Measurements from ENCODE around the gene LSS. TPM values are rescaled to one million over a fixed set of nuclear protein-coding genes. Genes with fewer than 3 reads are reported as not detected.

The LSS gene
- total RNA-seq, 1 experiment from 2014 or later, result 40.3 TPM

DNA sequence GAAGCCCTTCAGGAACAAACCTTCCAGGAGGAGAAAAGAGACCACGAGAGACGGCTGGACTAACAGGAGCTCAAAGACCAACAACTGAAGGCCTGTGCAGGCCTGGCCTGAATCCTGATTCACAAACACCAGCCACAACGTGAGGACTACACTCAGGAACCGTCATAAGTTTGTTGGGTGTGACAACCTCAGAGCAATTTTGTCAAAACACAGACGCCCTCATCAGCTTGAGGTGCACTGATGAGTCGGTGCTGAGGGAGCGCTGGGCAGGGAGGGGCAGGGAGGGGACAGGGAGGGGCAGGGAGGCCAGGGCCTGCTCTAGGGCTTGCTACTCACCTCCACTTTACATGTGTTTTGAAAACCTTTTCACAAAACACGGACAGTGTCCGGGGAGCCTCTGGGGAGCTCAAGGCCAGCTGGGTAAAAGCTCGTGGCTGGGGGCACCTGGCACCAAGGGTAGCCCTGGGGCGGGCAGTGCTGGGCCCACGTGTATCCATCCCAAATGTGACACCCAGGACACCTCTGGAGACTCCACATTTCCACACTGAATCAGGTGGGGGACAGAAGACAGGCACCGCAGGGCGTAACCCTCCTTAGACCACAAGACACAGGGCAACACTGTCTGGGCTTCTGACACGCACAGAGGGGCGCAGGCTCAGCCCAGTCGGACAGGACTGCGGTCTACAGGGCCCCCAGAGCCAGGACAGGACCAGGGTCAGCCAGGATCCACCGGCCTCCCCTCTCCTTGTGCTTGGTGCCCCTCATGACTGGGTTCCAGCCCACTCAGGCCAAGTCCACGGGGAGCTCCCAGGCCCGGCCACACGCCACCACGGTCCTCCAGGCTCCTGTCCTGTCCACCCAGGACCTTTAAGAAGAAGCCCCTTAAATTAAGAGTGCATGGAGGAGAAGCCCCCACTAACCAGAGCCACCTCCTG, 16.5 kb downstream of the LSS start:
- Histone ChIP-seq H3K4me3 (ENCODE audit: low read length) (no peak overlapping the region), H3K9me2 (replicated peaks; ENCODE audit: insufficient read depth, low read length) (no peaks in the 10 kb centered on the region), H3K79me2 (ENCODE audit: low read length) (no peaks in the 10 kb centered on the region), H2AFZ (ENCODE audit: low read length) (no peak overlapping the region), H3K4me2 (ENCODE audit: low read depth, low read length, poor library complexity, severe bottlenecking) (no peak overlapping the region), H3K27me3 (ENCODE audit: low read length) (no peaks in the 10 kb centered on the region), H4K20me1 (ENCODE audit: insufficient read depth, low read depth, low read length) (no peaks in the 10 kb centered on the region), H3K9ac (ENCODE audit: low read length) (no peak overlapping the region), H3K9me3 (ENCODE audit: low read length) (no peaks in the 10 kb centered on the region), H3K36me3 (ENCODE audit: insufficient read depth, low read length) (no peaks in the 10 kb centered on the region), H3K4me1 (ENCODE audit: low read length) (no peaks in the 10 kb centered on the region), H3K27ac (ENCODE audit: low read length) (no peak overlapping the region)
- no peak for DNase-seq

DNA sequence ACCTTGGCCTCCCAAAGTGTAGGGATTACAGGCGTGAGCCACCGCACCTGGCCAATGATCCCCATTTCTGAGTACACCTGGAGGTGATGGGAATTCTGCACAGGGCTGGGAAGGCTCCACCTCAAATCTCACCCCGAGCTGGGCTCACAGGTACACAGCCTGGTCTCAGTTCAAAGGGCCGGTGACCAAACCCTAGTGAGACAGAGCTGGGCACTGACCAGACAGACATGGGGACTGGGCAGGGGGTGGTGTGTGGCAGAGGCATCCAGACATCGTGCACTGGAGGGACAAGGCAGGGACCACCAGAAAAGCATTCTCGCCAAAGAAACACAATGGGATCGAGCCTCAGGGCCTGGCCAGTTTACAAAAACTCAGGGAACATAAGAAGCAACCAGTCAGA, 17.2 kb downstream of the LSS start:
- no peaks in the 10 kb centered on the region for H3K4me1 ChIP-seq (ENCODE audit: low read length)
- H4K20me1 ChIP-seq (ENCODE audit: insufficient read depth, low read depth, low read length), result no peaks in the 10 kb centered on the region
- H3K4me2 ChIP-seq (ENCODE audit: low read depth, low read length, poor library complexity, severe bottlenecking), result no peak overlapping the region
- no peaks in the 10 kb centered on the region for H3K9me2 ChIP-seq (replicated peaks; ENCODE audit: insufficient read depth, low read length)
- H3K27ac ChIP-seq (ENCODE audit: low read length), result no peak overlapping the region
- no peak for DNase-seq
- H3K9ac ChIP-seq (ENCODE audit: low read length), result no peak overlapping the region
- no peaks in the 10 kb centered on the region for H3K27me3 ChIP-seq (ENCODE audit: low read length)
- no peak overlapping the region for H3K4me3 ChIP-seq (ENCODE audit: low read length)
- H3K79me2 ChIP-seq (ENCODE audit: low read length), result no peaks in the 10 kb centered on the region
- no peak overlapping the region for H2AFZ ChIP-seq (ENCODE audit: low read length)
- no peaks in the 10 kb centered on the region for H3K36me3 ChIP-seq (ENCODE audit: insufficient read depth, low read length)
- no peaks in the 10 kb centered on the region for H3K9me3 ChIP-seq (ENCODE audit: low read length)

DNA sequence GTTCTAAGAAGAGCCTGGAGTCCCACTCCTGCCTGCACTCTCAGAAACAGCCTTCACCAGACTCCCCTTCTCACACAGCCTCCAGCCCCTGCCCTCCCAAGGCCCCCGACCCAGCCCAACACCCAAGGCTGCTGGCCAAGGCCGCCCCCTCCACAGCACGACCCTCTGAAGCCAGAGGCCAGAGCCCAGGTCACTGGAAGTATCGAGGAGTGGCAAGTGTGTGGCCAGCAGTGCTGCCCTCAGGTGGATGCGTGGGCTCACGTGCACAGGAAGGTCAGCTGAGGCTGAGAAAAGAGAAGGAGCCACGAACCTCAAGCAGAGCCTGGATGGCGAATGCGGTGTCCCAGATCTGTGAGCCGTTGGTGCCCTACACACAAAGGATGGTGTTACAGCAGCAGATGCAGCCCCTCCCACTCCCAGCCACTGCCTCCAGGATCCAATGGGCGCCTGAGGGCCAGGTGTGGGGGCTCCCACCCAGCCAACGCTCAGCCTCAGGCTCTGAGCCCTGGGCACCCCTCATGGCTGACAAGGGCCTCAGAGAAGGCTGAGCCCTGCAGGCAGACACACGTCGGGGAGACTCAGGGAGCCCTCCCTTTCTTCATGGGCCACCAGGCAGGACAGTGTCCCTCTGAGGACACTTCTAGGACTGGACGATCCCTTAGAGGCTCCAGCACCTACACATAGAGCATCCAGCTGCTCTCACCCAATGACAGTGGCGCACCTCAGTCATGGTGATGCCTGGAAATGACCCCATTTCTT, 18.0 kb downstream of the LSS start:
- H3K9ac ChIP-seq (ENCODE audit: low read length), result no peak overlapping the region
- no peaks in the 10 kb centered on the region; the same call in 1 of the 2 replicates for H3K36me3 ChIP-seq (ENCODE audit: insufficient read depth, low read length)

DNA sequence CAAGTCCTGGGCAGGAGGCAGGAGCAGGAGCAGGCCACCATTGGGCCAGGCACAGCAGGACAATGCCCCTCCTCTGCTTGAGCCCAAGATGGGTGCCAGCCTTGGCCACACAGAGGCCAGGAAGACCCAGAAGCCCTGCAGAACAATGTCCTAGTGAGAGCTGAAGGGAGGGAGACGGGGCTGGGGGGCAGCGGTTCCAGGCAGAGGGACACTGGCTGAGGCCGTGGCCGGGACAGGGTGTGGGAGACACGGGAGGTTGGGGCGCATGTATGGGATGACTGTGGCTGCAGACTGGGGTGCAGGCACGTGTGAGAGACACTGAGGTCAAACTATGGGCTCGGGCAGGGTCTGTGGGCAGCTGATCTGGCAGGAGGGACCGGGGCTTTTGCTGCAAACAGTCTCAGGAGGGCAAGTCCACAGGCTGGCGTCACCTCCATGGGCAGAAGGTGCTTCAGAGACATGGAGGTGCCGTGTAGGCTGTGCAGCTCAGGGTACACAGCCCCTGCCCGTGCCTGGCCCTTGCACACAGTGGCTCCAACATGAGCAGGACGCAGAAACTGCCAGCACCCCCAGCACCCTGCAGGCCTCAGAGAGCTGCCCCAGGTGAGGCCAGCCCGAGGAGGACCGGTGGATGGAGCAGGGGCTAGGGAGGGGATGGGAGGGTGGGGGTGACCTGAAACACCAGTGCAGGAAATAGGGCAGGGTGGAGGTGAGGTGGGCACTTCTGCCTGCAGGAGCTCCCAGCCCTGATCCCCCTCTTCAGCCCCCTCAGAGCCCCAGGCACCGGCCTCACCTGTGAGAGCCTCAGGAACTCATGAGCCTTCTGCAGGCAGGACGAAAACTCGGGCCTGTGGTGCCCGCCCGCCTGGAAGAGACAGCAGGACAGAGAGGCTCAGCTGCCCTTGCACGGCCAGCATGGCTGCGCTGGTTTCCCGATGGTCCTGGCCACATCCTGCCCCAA, 19.5 kb downstream of the LSS start:
- no peaks in the 10 kb centered on the region for H3K27me3 ChIP-seq (ENCODE audit: low read length)
- H3K36me3 ChIP-seq (ENCODE audit: insufficient read depth, low read length), result no peaks in the 10 kb centered on the region; the same call in none of the 2 replicates

More for the DNA sequence above, 18.0 kb downstream of the LSS start:
- Histone ChIP-seq H3K9me3 (ENCODE audit: low read length) (no peaks in the 10 kb centered on the region), H3K4me2 (ENCODE audit: low read depth, low read length, poor library complexity, severe bottlenecking) (no peak overlapping the region), H4K20me1 (ENCODE audit: insufficient read depth, low read depth, low read length) (no peaks in the 10 kb centered on the region), H2AFZ (ENCODE audit: low read length) (no peak overlapping the region), H3K27ac (ENCODE audit: low read length) (no peak overlapping the region), H3K79me2 (ENCODE audit: low read length) (no peaks in the 10 kb centered on the region), H3K27me3 (ENCODE audit: low read length) (no peaks in the 10 kb centered on the region), H3K4me3 (ENCODE audit: low read length) (no peak overlapping the region), H3K9me2 (replicated peaks; ENCODE audit: insufficient read depth, low read length) (no peaks in the 10 kb centered on the region), H3K4me1 (ENCODE audit: low read length) (no peaks in the 10 kb centered on the region)
- DNase-seq, result no peak

DNA sequence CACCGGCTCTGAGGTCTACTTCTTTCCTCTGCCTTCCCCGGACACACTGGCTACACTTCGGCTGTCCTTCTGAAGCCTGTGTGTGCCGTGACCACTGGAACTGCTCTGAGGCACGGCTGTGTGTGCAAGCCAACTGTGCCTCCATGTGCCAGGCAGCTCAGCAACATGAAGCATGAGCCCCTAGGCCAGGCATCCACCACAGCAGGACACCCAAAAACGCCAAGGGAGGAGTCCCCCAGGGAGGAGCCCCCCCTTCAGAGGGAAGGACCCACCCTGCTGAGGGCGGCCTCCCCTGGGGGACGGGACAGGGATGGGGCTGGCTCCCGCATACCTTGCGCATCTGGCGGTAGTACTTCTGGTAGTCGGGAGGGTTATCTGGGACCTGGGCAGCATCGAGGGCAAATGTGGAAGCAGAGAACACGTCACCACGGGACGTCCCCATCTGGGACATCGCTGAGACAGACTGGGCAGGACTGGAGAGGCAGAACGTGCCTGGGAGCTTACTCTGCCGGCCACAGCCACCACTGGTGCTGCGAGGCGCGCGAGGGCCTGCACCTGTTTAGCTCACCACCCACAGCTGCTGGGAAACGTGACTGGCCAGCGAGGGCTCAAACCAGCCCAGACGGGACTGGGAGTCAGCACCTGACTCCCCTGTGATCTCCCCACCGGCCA, 20.5 kb downstream of the LSS start:
- no peak overlapping the region for H2AFZ ChIP-seq (ENCODE audit: low read length)
- H3K36me3 ChIP-seq (ENCODE audit: insufficient read depth, low read length), result peaks cover 6% of the 10 kb centered on the region

More for the DNA sequence above, 19.5 kb downstream of the LSS start:
- Histone ChIP-seq H3K4me1 (ENCODE audit: low read length) (no peaks in the 10 kb centered on the region), H3K9me3 (ENCODE audit: low read length) (no peaks in the 10 kb centered on the region), H3K27ac (ENCODE audit: low read length) (no peak overlapping the region), H3K9ac (ENCODE audit: low read length) (no peak overlapping the region), H2AFZ (ENCODE audit: low read length) (no peak overlapping the region), H3K79me2 (ENCODE audit: low read length) (no peaks in the 10 kb centered on the region), H3K9me2 (replicated peaks; ENCODE audit: insufficient read depth, low read length) (no peaks in the 10 kb centered on the region), H3K4me2 (ENCODE audit: low read depth, low read length, poor library complexity, severe bottlenecking) (no peak overlapping the region), H3K4me3 (ENCODE audit: low read length) (no peak overlapping the region), H4K20me1 (ENCODE audit: insufficient read depth, low read depth, low read length) (no peaks in the 10 kb centered on the region)
- DNase-seq, result no peak

DNA sequence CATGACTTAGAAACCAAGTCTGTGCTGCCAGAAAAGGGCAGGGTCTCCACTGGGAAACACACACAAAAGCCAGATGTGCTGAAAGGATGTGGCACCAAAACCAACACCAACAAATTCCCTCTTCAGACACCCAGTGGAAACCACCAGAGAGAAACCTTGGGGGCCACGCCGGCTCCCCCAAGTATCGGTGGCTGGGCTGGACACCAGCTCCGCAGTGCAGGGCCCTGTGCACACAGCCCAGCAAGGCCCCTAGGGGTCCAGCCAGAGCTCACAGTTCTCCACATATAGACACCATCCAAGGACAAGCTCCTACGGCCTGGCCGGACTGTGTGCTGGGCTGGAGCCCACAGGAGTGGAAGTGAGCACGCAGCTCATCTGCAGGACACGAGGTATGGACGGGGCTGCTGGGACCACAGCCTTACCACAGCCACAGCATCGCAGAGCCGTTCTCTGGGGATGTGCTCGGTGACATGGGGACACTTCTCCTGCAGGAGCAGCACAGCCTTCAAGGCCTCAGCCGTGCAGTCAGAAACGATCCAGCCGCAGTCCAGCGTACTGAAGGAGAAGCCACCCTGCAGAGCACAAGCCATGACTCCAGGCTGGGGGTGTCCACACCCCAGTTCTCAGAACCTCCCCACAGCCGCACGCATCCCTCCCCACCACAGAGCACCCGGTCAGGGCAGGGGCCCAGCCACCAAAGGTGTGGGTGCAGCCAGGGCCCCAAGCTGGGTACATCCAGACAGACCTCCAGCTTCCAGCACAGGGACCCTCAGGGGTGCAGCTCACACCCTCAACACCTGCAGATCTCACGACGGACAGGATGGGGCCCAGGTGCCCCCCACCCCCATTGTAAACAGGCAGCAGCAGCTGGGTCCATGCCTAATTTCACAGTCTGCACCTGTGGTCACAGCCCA, 21.3 kb downstream of the LSS start:
- Histone ChIP-seq H3K9me3 (ENCODE audit: low read length) (no peaks in the 10 kb centered on the region), H3K27me3 (ENCODE audit: low read length) (no peaks in the 10 kb centered on the region), H3K36me3 (ENCODE audit: insufficient read depth, low read length) (peaks cover 12% of the 10 kb centered on the region), H3K9me2 (replicated peaks; ENCODE audit: insufficient read depth, low read length) (no peaks in the 10 kb centered on the region), H4K20me1 (ENCODE audit: insufficient read depth, low read depth, low read length) (no peaks in the 10 kb centered on the region), H3K27ac (ENCODE audit: low read length) (no peak overlapping the region), H3K4me3 (ENCODE audit: low read length) (no peak overlapping the region), H3K9ac (ENCODE audit: low read length) (no peak overlapping the region), H3K79me2 (ENCODE audit: low read length) (no peaks in the 10 kb centered on the region), H2AFZ (ENCODE audit: low read length) (no peak overlapping the region), H3K4me1 (ENCODE audit: low read length) (no peaks in the 10 kb centered on the region), H3K4me2 (ENCODE audit: low read depth, low read length, poor library complexity, severe bottlenecking) (no peak overlapping the region)
- no peak for DNase-seq

More for the DNA sequence above, 20.5 kb downstream of the LSS start:
- no peaks in the 10 kb centered on the region for H3K79me2 ChIP-seq (ENCODE audit: low read length)
- no peaks in the 10 kb centered on the region for H3K9me3 ChIP-seq (ENCODE audit: low read length)
- H3K4me1 ChIP-seq (ENCODE audit: low read length), result no peaks in the 10 kb centered on the region
- no peaks in the 10 kb centered on the region for H3K9me2 ChIP-seq (replicated peaks; ENCODE audit: insufficient read depth, low read length)
- H4K20me1 ChIP-seq (ENCODE audit: insufficient read depth, low read depth, low read length), result no peaks in the 10 kb centered on the region
- H3K27ac ChIP-seq (ENCODE audit: low read length), result no peak overlapping the region
- no peak overlapping the region for H3K4me3 ChIP-seq (ENCODE audit: low read length)
- H3K4me2 ChIP-seq (ENCODE audit: low read depth, low read length, poor library complexity, severe bottlenecking), result no peak overlapping the region
- H3K27me3 ChIP-seq (ENCODE audit: low read length), result no peaks in the 10 kb centered on the region
- H3K9ac ChIP-seq (ENCODE audit: low read length), result no peak overlapping the region
- DNase-seq, result no peak
